HL-60 (cell line): ENCODE measurements around the gene L3MBTL4.

Experiments used
- DNase-seq, 2 experiments: peaks; one replicate each; pipeline ENCODE4 v3.0.0-alpha.2; 2010 to 2020; ENCODE audit warnings: low read depth in 1 of 2, low spot score in 1 of 2
- H3K27ac ChIP-seq: fragments of 250-450 bp; sonication (Bioruptor Pico); replicated peaks from 2 replicates; pipeline ENCODE4 v1.5.1; 2020; ENCODE audit warnings: mild to moderate bottlenecking, moderate library complexity
- H3K27me3 ChIP-seq: fragments of 250-450 bp; sonication (Bioruptor Pico); 2 replicates; pipeline ENCODE4 v1.5.1; 2021; ENCODE audit warnings: mild to moderate bottlenecking, moderate library complexity; ENCODE audit not compliant: insufficient read depth, poor library complexity, severe bottlenecking
- H3K4me3 ChIP-seq: replicated peaks from 2 replicates; pipeline ENCODE4 v1.5.1; 2011; ENCODE audit warnings: mild to moderate bottlenecking, control low read depth, low read length; ENCODE audit not compliant: insufficient read depth
- CTCF ChIP-seq: IDR thresholded peaks from one replicate; pipeline ENCODE4 v1.5.1; 2011; ENCODE audit warnings: low read length, control low read depth, inconsistent platforms; ENCODE audit not compliant: insufficient read depth
- GABPA ChIP-seq: IDR thresholded peaks from 2 replicates; pipeline ENCODE4 v1.6.1; 2012; ENCODE audit warnings: low read depth
- POLR2AphosphoS5 ChIP-seq: IDR thresholded peaks from 2 replicates; pipeline ENCODE4 v1.6.1; 2012; ENCODE audit warnings: low read depth
- SPI1 ChIP-seq: IDR thresholded peaks from 2 replicates; pipeline ENCODE4 v1.6.1; 2012; ENCODE audit warnings: low read depth, mild to moderate bottlenecking, borderline replicate concordance
- TF ChIP-seq, protein P1 (sequence below): IDR thresholded peaks from 2 replicates; pipeline ENCODE4 v1.6.1; 2012; ENCODE audit warnings: low read depth; ENCODE audit not compliant: insufficient replicate concordance

Gene L3MBTL4

GRCh38 chr18:6331872-6332271, 82.8 kb downstream of the L3MBTL4 start:
- Histone ChIP-seq H3K27me3 (no peaks in the 10 kb centered on the region), H3K4me3 (no peak overlapping the region), H3K27ac (no peak overlapping the region)
- DNase-seq = no peak
- TF ChIP-seq, protein P1, sequence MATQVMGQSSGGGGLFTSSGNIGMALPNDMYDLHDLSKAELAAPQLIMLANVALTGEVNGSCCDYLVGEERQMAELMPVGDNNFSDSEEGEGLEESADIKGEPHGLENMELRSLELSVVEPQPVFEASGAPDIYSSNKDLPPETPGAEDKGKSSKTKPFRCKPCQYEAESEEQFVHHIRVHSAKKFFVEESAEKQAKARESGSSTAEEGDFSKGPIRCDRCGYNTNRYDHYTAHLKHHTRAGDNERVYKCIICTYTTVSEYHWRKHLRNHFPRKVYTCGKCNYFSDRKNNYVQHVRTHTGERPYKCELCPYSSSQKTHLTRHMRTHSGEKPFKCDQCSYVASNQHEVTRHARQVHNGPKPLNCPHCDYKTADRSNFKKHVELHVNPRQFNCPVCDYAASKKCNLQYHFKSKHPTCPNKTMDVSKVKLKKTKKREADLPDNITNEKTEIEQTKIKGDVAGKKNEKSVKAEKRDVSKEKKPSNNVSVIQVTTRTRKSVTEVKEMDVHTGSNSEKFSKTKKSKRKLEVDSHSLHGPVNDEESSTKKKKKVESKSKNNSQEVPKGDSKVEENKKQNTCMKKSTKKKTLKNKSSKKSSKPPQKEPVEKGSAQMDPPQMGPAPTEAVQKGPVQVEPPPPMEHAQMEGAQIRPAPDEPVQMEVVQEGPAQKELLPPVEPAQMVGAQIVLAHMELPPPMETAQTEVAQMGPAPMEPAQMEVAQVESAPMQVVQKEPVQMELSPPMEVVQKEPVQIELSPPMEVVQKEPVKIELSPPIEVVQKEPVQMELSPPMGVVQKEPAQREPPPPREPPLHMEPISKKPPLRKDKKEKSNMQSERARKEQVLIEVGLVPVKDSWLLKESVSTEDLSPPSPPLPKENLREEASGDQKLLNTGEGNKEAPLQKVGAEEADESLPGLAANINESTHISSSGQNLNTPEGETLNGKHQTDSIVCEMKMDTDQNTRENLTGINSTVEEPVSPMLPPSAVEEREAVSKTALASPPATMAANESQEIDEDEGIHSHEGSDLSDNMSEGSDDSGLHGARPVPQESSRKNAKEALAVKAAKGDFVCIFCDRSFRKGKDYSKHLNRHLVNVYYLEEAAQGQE = no peak
- no peak for TF ChIP-seq POLR2AphosphoS5
- TF ChIP-seq GABPA = no peak
- no peak for TF ChIP-seq CTCF
- TF ChIP-seq SPI1 = no peak

DNA sequence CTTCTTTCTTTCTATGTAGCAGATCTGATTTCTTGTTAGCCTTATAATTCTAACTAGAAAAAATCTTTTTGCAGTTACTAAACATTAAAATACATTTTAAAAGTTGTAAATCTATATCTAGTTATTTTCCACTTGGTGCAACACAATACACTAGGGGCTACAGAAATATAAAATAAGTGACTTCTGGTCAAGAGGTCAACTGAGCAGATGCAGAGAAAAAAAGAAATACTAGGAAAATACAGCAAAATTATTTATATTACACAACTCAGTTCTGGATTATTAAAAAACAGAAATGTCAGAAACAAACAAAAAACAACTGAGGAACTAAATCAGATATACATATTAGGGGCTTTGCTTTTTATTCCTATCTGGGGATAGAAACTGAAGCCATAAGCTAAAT, 83.9 kb downstream of the L3MBTL4 start:
- H3K27ac ChIP-seq = no peak overlapping the region
- no peaks in the 10 kb centered on the region for H3K27me3 ChIP-seq
- DNase-seq = no peak
- H3K4me3 ChIP-seq = no peak overlapping the region
- TF ChIP-seq POLR2AphosphoS5 (no peak), CTCF (no peak), SPI1 (no peak), GABPA (no peak)
- TF ChIP-seq, protein P1 = no peak

DNA sequence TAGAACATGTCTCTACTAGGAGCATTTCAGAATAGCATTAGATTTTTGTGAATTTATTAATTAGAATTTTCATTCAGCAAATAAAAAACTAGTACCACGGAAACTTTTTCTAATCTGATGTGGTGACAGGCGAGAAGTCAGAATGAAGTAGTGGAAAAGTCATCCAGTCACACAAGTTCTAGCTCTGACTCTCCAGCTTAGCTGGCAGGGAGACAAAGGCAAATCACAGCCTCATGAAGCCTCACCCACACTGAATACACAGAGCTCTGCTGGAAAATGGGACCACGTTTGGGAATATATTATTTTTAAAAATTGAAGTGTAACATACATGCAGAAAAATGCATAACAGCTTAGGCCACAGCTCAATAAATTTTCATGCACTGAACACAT, 86.1 kb downstream of the L3MBTL4 start:
- H3K27me3 ChIP-seq = no peaks in the 10 kb centered on the region
- TF ChIP-seq CTCF (no peak), SPI1 (no peak), GABPA (no peak), POLR2AphosphoS5 (no peak)
- TF ChIP-seq, protein P1 = no peak
- H3K4me3 ChIP-seq = no peak overlapping the region
- DNase-seq = no peak
- no peak overlapping the region for H3K27ac ChIP-seq
